ENCODE measurements around the gene OR10K1.
"Not testable (repeated sequence)": the region's sequence is repeated elsewhere in the genome, so short reads cannot be mapped to it uniquely, and the experiment has no call there.

The OR10K1 gene

GRCh38 chr1:158461534-158461933 lies at the start of gene OR10K1:
Gene OR10K1, plus strand, starts transcription at chr1:158461834. Its CDS starts 3,728 bp downstream, at chr1:158465562.
- Histone ChIP-seq H3K9ac (ENCODE audit: low read length) (no peak within 1 kb of the TSS), H3K4me1 (ENCODE audit: insufficient read depth, low read length) (no peaks in the 10 kb centered on the region), H3K4me3 (ENCODE audit: low read depth in 1 of 2, low read length in 2 of 2) (no peak within 1 kb of the TSS), H3K36me3 (ENCODE audit: insufficient read depth, low read length) (no peaks in the 10 kb centered on the region), H3K9me3 (ENCODE audit: low read length) (no peaks in the 10 kb centered on the region), H3K27ac (ENCODE audit: low read depth, low read length) (no peak within 1 kb of the TSS), H3K27me3 (ENCODE audit: control insufficient read depth in 1 of 2, insufficient read depth in 2 of 2, low read length in 2 of 2) (no peaks in the 10 kb centered on the region)

- Histone ChIP-seq H3K4me3 (ENCODE audit: low read depth in 1 of 2, low read length in 2 of 2) (no peak overlapping the region), H3K9me3 (ENCODE audit: low read length) (no peaks in the 10 kb centered on the region), H3K27me3 (ENCODE audit: control insufficient read depth in 1 of 2, insufficient read depth in 2 of 2, low read length in 2 of 2) (no peaks in the 10 kb centered on the region), H3K36me3 (ENCODE audit: insufficient read depth, low read length) (no peaks in the 10 kb centered on the region), H3K9ac (ENCODE audit: low read length) (no peak overlapping the region), H3K4me1 (ENCODE audit: insufficient read depth, low read length) (no peaks in the 10 kb centered on the region), H3K27ac (ENCODE audit: low read depth, low read length) (no peak overlapping the region)
Observed at GRCh38 chr1:158414651-158415345, 46.8 kb upstream of the OR10K1 start.

- H3K27ac ChIP-seq (ENCODE audit: low read depth, low read length) = no peak overlapping the region
- H3K9me3 ChIP-seq (ENCODE audit: low read length) = no peaks in the 10 kb centered on the region
- no peak overlapping the region for H3K9ac ChIP-seq (ENCODE audit: low read length)
- H3K36me3 ChIP-seq (ENCODE audit: insufficient read depth, low read length) = no peaks in the 10 kb centered on the region
- no peaks in the 10 kb centered on the region for H3K4me1 ChIP-seq (ENCODE audit: insufficient read depth, low read length)
- H3K4me3 ChIP-seq (ENCODE audit: low read depth in 1 of 2, low read length in 2 of 2) = no peak overlapping the region
- no peaks in the 10 kb centered on the region for H3K27me3 ChIP-seq (ENCODE audit: control insufficient read depth in 1 of 2, insufficient read depth in 2 of 2, low read length in 2 of 2)
Observed at GRCh38 chr1:158417586-158417985, 44.0 kb upstream of the OR10K1 start.

GRCh38 chr1:158422212-158422611 lies 39.4 kb upstream of the OR10K1 start:
- Histone ChIP-seq H3K9me3 (ENCODE audit: low read length) (no peaks in the 10 kb centered on the region), H3K36me3 (ENCODE audit: insufficient read depth, low read length) (no peaks in the 10 kb centered on the region), H3K27me3 (ENCODE audit: control insufficient read depth in 1 of 2, insufficient read depth in 2 of 2, low read length in 2 of 2) (no peaks in the 10 kb centered on the region), H3K4me1 (ENCODE audit: insufficient read depth, low read length) (no peaks in the 10 kb centered on the region), H3K9ac (ENCODE audit: low read length) (no peak overlapping the region), H3K4me3 (ENCODE audit: low read depth in 1 of 2, low read length in 2 of 2) (no peak overlapping the region), H3K27ac (ENCODE audit: low read depth, low read length) (no peak overlapping the region)

GRCh38 chr1:158425027-158425426 lies 36.6 kb upstream of the OR10K1 start:
- no peaks in the 10 kb centered on the region for H3K36me3 ChIP-seq (ENCODE audit: insufficient read depth, low read length)
- no peak overlapping the region for H3K9ac ChIP-seq (ENCODE audit: low read length)
- H3K27me3 ChIP-seq (ENCODE audit: control insufficient read depth in 1 of 2, insufficient read depth in 2 of 2, low read length in 2 of 2) = no peaks in the 10 kb centered on the region
- no peaks in the 10 kb centered on the region for H3K9me3 ChIP-seq (ENCODE audit: low read length)
- H3K4me3 ChIP-seq (ENCODE audit: low read depth in 1 of 2, low read length in 2 of 2) = no peak overlapping the region
- no peaks in the 10 kb centered on the region for H3K4me1 ChIP-seq (ENCODE audit: insufficient read depth, low read length)
- no peak overlapping the region for H3K27ac ChIP-seq (ENCODE audit: low read depth, low read length)

DNA sequence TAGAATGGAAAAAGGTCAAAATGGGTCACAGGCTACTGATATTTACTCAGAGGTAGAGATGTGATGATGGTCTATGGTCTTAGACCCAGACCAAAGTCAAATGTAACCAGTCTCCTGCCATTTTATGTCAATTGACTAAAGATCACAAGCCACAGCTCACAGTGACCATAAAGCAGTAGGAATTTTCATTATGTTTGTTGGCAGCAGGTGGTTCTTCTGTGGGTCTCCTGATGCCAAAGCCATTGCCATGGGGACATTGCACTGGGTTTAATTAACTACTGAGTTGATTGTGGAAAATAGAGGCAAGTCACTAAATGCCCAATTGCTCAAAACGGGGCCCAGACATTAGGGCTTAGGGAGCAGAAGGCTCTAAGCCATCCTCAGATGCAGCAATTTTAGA lies 35.5 kb upstream of the OR10K1 start, which contains the start of gene OR10K2:
TSS of gene OR10K2 (minus strand) at position 101 of the 400 bp plus-strand sequence. CDS start 5,371 bp downstream, outside the sequence.
- Histone ChIP-seq H3K9ac (ENCODE audit: low read length) (no peak within 1 kb of the TSS), H3K4me3 (ENCODE audit: low read depth in 1 of 2, low read length in 2 of 2) (no peak within 1 kb of the TSS), H3K27ac (ENCODE audit: low read depth, low read length) (no peak within 1 kb of the TSS), H3K27me3 (ENCODE audit: control insufficient read depth in 1 of 2, insufficient read depth in 2 of 2, low read length in 2 of 2) (no peaks in the 10 kb centered on the region), H3K36me3 (ENCODE audit: insufficient read depth, low read length) (no peaks in the 10 kb centered on the region), H3K9me3 (ENCODE audit: low read length) (no peaks in the 10 kb centered on the region), H3K4me1 (ENCODE audit: insufficient read depth, low read length) (no peaks in the 10 kb centered on the region)

GRCh38 chr1:158430163-158430562 lies 31.5 kb upstream of the OR10K1 start:
- H3K27ac ChIP-seq (ENCODE audit: low read depth, low read length); H3K9ac ChIP-seq (ENCODE audit: low read length); H3K9me3 ChIP-seq (ENCODE audit: low read length); H3K4me1 ChIP-seq (ENCODE audit: insufficient read depth, low read length); H3K27me3 ChIP-seq (ENCODE audit: control insufficient read depth in 1 of 2, insufficient read depth in 2 of 2, low read length in 2 of 2); H3K4me3 ChIP-seq (ENCODE audit: low read depth in 1 of 2, low read length in 2 of 2); H3K36me3 ChIP-seq (ENCODE audit: insufficient read depth, low read length): not testable (repeated sequence)

DNA sequence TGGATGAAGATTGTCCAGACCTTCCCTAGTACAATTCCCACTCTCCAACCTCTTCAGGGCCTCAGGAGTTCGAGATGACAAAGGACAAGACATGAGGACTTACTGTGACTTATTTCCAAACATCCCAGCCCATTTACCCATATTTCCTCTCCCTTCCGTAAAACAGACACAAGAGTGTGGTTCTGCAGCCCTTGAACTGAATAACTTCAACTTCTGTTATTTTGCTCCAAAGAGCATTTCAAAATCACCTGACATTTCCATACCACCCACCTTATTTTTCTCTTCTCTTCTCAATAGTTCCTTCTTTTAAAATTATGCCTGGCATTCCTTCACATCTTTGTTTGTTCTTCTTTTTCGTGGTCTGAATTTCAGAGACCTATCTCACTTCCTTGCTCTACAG lies 26.9 kb upstream of the OR10K1 start:
- H3K9me3 ChIP-seq (ENCODE audit: low read length) = no peaks in the 10 kb centered on the region
- no peaks in the 10 kb centered on the region for H3K36me3 ChIP-seq (ENCODE audit: insufficient read depth, low read length)
- no peaks in the 10 kb centered on the region for H3K4me1 ChIP-seq (ENCODE audit: insufficient read depth, low read length)
- H3K9ac ChIP-seq (ENCODE audit: low read length) = no peak overlapping the region
- no peak overlapping the region for H3K4me3 ChIP-seq (ENCODE audit: low read depth in 1 of 2, low read length in 2 of 2)
- no peaks in the 10 kb centered on the region for H3K27me3 ChIP-seq (ENCODE audit: control insufficient read depth in 1 of 2, insufficient read depth in 2 of 2, low read length in 2 of 2)
- H3K27ac ChIP-seq (ENCODE audit: low read depth, low read length) = no peak overlapping the region

- Histone ChIP-seq H3K27me3 (ENCODE audit: control insufficient read depth in 1 of 2, insufficient read depth in 2 of 2, low read length in 2 of 2) (no peaks in the 10 kb centered on the region), H3K4me3 (ENCODE audit: low read depth in 1 of 2, low read length in 2 of 2) (no peak overlapping the region), H3K9ac (ENCODE audit: low read length) (no peak overlapping the region), H3K4me1 (ENCODE audit: insufficient read depth, low read length) (no peaks in the 10 kb centered on the region), H3K9me3 (ENCODE audit: low read length) (no peaks in the 10 kb centered on the region), H3K27ac (ENCODE audit: low read depth, low read length) (no peak overlapping the region), H3K36me3 (ENCODE audit: insufficient read depth, low read length) (no peaks in the 10 kb centered on the region)
Observed at GRCh38 chr1:158445376-158445775, 16.3 kb upstream of the OR10K1 start.

- H3K4me3 ChIP-seq (ENCODE audit: low read depth in 1 of 2, low read length in 2 of 2) = no peak overlapping the region
- no peak overlapping the region for H3K27ac ChIP-seq (ENCODE audit: low read depth, low read length)
- H3K9ac ChIP-seq (ENCODE audit: low read length) = no peak overlapping the region
- no peaks in the 10 kb centered on the region for H3K36me3 ChIP-seq (ENCODE audit: insufficient read depth, low read length)
- no peaks in the 10 kb centered on the region for H3K4me1 ChIP-seq (ENCODE audit: insufficient read depth, low read length)
- no peaks in the 10 kb centered on the region for H3K9me3 ChIP-seq (ENCODE audit: low read length)
- H3K27me3 ChIP-seq (ENCODE audit: control insufficient read depth in 1 of 2, insufficient read depth in 2 of 2, low read length in 2 of 2) = no peaks in the 10 kb centered on the region
Observed at GRCh38 chr1:158454537-158454936, 7.1 kb upstream of the OR10K1 start.

DNA sequence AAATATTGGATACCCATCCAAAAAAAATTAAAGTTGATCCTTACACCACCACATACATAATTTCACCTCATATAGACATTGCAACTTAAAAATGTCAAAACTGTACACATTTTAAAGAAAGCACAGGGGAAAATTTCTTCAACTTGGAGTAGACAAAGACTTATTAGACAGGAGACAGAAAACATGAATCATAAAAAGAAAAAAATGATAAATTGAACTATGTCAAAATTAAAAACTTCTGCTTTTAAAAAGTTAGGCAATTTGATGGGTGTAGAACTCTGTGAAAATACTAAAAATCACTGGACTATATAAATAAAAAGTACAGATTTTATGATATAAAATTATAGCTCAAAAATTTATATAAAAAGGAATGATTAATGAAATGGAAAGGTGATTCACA lies 4.4 kb upstream of the OR10K1 start:
- Histone ChIP-seq H3K9ac (ENCODE audit: low read length) (no peak overlapping the region), H3K9me3 (ENCODE audit: low read length) (no peaks in the 10 kb centered on the region), H3K4me3 (ENCODE audit: low read depth in 1 of 2, low read length in 2 of 2) (no peak overlapping the region), H3K27ac (ENCODE audit: low read depth, low read length) (no peak overlapping the region), H3K4me1 (ENCODE audit: insufficient read depth, low read length) (no peaks in the 10 kb centered on the region), H3K36me3 (ENCODE audit: insufficient read depth, low read length) (no peaks in the 10 kb centered on the region), H3K27me3 (ENCODE audit: control insufficient read depth in 1 of 2, insufficient read depth in 2 of 2, low read length in 2 of 2) (no peaks in the 10 kb centered on the region)

DNA sequence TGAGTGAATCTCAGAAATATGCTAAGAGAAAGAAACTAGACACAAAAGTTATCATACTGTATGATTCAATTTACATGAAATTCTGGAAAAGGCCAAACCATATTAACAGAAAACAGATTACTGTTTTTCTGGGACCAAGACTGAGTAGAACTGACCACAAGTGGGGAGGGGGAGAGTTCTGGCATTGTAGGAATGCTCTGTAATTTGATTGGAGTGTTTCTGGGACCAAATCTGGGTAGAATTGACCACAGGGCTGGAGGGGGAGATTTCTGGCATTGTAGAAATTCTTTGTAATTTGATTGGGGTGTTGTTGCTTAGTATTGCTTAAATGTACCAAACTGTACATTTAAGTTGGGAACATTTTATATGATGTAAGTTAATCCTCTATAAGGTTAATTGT lies 3.4 kb upstream of the OR10K1 start:
- no peaks in the 10 kb centered on the region for H3K9me3 ChIP-seq (ENCODE audit: low read length)
- H3K27ac ChIP-seq (ENCODE audit: low read depth, low read length) = no peak overlapping the region
- H3K36me3 ChIP-seq (ENCODE audit: insufficient read depth, low read length) = no peaks in the 10 kb centered on the region
- H3K4me3 ChIP-seq (ENCODE audit: low read depth in 1 of 2, low read length in 2 of 2) = no peak overlapping the region
- H3K9ac ChIP-seq (ENCODE audit: low read length) = no peak overlapping the region
- H3K27me3 ChIP-seq (ENCODE audit: control insufficient read depth in 1 of 2, insufficient read depth in 2 of 2, low read length in 2 of 2) = no peaks in the 10 kb centered on the region
- H3K4me1 ChIP-seq (ENCODE audit: insufficient read depth, low read length) = no peaks in the 10 kb centered on the region
